B cell (primary cell): ENCODE results near the gene STAP2.

Source experiments
- EZH2 ChIP-seq: IDR thresholded peaks from 2 replicates; pipeline ENCODE4 v1.6.1; 2012; ENCODE audit warnings: borderline replicate concordance, low read depth, mild to moderate bottlenecking, moderate library complexity, low read length; ENCODE audit not compliant: insufficient read depth, poor library complexity, severe bottlenecking
- TF ChIP-seq, protein P1 (sequence below): fragments of 200-600 bp; IDR thresholded peaks from one replicate; pipeline ENCODE4 v1.8.0; 2022; ENCODE audit warnings: antibody characterized with exemption, mild to moderate bottlenecking

DNA sequence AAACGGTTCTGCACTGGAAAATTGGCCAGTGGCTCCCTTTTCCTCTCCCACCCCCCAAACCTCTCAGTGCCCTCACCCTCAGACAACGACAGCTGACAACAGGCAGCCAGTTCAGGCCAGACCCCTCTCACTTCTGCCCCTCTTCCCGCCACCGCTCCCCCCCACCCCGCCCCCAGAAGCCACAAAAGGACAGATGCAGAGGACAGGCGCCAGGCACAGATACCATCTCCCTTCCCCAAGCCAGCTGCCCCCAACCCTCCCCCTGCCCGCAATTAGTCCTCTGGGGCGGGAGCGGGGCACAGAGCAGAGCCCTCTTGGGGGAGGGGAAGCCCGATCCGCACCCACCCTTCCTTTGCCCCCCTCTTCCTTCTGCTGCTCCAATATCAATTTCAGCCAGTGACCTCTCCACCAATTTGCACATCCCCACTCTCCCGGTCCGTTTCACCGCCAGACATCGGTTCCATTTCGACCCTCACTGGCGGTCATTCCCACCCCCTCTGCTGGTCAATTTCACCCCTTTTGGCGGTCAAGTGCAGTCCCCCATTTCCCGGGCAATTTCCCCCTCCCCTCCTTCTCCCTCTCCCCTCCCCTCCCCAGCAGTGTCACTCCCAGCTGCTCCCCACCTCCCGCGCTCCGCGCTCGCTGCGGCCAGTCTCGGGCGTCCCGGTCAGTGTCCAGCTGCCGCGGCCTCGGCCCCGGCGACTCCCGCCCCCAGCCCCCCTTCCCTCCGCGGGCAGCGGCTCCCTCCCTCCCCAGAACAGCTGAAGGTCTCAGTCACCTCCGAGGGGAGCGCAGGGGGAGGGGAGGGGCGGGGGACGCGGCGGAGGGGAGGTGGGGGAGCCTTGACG, 60.0 kb downstream of the STAP2 start, which contains the start of gene SHD:
- TF ChIP-seq, protein P1, sequence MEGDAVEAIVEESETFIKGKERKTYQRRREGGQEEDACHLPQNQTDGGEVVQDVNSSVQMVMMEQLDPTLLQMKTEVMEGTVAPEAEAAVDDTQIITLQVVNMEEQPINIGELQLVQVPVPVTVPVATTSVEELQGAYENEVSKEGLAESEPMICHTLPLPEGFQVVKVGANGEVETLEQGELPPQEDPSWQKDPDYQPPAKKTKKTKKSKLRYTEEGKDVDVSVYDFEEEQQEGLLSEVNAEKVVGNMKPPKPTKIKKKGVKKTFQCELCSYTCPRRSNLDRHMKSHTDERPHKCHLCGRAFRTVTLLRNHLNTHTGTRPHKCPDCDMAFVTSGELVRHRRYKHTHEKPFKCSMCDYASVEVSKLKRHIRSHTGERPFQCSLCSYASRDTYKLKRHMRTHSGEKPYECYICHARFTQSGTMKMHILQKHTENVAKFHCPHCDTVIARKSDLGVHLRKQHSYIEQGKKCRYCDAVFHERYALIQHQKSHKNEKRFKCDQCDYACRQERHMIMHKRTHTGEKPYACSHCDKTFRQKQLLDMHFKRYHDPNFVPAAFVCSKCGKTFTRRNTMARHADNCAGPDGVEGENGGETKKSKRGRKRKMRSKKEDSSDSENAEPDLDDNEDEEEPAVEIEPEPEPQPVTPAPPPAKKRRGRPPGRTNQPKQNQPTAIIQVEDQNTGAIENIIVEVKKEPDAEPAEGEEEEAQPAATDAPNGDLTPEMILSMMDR: no peak
- TF ChIP-seq EZH2: no peak
